ENCODE data around the gene BICRAL.
"Not testable (repeated sequence)": the region's sequence is repeated elsewhere in the genome, so short reads cannot be mapped to it uniquely, and the experiment has no call there.

The BICRAL gene

DNA sequence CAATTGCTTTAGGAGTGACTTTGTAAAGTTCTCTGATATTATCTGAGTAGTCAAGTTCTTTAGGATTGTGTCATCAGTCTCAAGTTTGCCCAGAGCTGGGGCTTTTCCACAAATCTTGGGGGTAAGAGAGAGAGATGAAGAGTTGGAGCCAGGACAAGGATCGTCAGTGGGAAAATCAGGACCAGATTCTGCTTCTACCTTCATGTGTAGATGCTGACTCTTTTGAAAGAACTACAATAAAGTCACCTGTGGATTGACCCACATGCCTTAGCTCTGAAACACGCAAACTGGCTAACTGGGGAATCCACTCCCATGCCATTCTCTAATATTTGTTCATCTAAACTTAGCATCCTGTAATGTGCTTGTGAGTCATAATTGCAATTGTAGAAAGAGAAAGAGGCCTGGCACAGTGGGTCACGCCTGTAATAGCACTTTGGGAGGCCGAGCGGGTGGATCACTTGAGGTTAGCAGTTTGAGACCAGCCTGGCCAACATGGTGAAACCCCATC lies 15.6 kb upstream of the BICRAL start:
- DNase-seq: no peak

DNA sequence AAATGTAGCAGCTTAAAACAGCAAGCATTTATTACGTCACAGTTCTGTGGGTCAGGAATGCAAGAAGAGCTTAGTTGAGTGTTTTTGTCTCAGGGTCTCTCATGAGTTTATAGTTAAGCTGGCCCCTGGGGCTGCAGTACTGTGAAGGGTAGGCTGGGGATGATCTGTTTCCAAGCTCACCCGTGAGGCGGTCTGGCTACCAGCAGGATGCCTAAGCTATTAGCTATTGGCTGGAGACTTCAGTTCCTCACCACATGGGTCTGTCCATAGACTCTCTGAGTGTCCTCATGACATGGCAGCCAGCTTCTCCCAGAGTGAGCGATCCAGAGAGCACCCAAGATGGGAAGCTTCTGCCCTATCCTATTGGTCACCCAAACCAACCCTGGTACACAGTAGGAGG lies 12.8 kb upstream of the BICRAL start:
- no peak for DNase-seq

DNA sequence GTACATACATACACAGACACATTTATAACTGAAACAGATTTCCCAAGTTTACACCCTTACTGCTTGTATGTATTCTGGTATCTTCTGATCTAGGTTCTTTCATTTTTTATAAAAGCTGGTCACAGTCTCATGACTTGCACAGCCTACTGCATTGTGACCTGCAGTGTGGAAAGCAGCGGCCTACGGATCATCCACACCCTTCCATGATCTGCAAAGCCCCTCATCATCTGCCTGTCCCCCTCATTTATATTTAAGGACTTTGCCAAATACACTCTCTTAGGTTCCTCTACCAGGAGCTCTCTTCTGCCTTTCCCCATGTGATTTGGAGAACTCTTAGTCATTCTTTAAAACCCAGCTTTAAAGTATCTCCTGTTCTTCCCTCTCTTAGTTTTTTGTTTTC lies 12.0 kb upstream of the BICRAL start:
- no peak for DNase-seq

DNA sequence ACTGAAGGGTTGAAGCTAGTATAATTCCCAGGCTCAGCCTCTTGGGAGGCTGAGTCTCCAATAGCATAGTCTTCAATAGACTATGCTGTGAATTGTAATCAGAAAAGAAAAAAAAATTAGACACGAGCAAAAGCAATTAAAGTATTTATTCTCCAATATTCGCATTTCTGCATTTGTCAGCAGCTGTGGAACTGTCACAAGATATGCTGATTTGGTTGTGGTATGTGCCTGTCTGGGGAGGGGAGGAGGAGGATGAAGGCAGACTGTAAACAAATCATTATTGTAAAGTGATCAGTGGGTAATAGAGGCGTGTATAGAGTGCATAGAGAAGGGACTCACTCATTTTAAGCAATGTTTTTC lies 10.1 kb upstream of the BICRAL start:
- no peak for DNase-seq

DNA sequence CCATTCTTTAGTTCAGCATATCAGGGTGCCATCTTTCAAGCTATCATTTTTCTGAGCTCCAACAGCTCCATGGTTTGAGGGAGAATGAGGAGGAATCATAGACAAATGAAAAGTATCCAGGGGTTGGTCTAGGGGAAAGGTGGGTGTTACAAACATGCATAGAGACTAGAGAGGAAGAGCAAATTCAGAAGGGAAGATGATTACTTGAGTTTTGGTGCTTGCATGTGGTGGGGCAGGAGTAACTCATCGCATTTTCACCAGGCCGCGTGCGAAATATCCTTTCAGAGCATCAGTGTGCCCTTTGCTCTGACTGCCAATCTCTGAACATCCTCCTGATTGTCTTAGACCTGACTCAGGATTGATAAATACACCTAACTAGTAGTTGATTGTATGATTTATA lies 7.7 kb upstream of the BICRAL start:
- DNase-seq: no peak

DNA sequence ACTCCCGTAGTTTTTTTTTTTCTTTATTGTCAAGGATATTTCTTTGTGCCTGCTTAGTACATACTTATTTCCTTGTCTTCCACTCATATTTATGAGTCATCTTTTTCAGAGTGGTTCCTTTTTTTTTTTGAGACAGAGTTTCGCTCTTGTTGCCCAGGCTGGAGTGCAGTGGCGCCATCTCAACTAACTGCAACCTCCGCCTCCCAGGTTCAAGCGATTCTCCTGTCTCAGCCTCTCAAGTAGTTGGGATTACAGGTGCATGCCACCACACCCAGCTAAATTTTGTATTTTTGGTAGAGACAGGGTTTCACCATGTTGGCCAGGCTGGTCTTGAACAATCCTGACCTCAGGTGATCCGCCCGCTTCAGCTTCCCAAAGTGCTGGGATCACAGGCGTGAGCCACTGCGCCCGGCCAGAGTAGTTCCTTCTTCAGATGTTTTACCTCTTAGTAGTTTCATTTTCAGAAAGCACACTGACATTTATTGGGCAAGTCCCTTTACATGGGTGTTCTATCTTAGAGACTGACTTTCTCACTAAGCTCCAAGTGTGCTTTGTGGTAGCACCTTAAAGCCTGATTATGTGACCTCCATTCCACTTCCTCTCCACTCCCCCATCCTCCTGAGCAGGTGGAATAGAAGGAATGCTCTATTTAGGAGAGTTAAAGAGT lies 6.9 kb upstream of the BICRAL start:
- DNase-seq: peak; percentile 89

DNA sequence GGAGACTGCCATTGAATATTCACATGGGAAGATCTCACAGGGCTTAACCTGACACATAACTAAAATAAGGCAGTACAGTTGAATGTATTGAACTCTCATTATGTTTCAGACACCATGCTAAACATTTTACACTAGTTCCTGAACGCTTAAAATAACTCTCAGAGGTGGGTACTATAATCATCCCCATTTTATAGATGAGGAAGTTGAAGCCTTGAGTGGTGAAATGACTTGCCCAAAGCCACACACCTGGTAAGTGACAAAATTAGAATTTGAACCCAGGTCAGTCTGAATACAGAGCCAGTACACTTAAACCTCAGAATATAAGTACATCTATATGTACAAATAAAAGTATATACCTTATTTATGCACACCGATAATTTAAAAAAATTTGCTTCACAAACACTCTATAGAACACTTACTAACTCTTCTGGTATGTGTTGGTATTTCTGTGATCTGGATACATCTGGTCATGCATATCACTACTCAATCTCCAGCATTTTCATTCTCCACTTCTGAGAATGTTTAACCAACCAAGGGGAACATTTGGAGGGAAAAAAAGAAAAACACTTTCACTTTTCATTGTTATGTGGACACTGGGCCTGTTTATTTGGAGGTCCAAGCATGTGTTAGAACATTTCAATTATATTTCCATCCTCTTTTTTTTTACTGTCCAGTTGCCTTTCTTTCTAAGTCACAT lies 4.6 kb upstream of the BICRAL start:
- no peak for DNase-seq

DNA sequence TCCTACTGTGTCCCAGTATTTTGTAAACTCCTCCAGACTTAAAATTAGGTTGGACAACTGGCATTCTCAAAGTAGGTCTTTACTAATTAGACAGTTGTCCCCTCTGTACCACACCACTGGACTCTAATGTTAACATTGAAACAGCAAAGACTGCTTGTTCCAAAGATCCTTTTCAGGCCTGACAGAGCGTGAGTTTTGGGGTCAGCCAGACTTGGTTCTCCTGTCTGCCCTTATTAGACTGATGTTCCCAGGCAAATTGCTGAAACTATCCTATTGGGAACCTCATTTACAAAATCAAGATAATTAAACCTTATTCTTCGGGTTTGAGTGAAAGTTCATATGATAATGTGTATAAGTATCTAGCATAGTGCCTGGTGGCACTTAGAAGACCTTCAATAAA lies 3.7 kb upstream of the BICRAL start:
- no peak for DNase-seq

DNA sequence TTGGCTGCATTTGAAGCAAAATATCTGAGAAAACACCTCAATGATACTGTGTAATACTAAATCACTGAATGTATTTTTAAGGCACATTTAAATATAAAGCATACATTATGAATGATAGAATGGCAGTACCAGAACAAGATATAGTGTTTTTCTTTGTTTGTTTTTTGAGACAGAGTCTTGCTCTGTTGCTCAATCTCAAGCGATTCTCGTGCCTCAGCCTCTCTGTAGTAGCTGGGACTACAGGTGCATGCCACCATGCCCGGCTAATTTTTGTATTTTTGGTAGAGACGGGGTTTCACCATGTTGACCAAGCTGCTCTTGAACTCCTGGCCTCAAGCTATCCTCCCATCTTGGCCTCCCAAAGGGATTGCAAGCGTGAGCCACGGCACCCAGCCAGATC lies 2.3 kb upstream of the BICRAL start:
- DNase-seq: no peak

DNA sequence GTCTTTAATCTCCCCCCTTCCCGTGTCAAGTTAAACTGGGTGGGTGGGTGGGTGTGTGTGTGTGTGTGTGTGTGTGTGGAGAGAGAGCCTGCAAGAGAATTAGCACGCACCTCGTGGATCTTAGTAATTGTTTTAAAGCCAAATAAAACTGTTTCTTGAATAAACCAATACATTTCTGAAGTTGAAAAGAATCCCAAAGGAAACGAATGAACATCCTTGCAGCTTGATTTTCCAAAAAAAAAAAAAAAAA lies 381 bp upstream of the BICRAL start:
- DNase-seq: peak; percentile 30

DNA sequence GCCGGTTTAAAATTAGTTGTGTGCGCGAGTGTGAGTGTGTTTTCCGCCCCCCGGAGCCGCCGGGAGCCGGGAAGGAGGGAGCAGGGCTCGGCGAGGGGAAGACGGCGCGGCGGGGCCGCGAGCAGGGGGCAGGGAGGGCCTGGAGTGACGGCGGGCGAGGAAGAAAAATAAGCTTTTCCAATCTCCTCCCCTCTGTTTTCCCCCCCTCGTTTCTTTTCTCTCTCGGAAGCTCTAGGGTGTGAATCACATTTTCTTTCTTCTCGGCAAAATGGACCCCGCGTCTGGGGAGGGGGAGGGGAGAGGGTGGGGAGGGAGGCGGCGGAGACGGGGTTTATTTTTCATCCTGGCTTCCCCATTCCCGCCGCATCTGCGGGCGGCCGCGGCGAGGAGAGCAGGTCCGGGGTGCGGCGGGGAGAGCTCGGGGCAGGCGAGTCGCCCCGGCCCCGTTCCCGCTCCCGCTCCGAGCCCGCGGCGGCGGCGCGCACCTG lies 881 bp downstream of the BICRAL start:
- peak; percentile 69 for DNase-seq

DNA sequence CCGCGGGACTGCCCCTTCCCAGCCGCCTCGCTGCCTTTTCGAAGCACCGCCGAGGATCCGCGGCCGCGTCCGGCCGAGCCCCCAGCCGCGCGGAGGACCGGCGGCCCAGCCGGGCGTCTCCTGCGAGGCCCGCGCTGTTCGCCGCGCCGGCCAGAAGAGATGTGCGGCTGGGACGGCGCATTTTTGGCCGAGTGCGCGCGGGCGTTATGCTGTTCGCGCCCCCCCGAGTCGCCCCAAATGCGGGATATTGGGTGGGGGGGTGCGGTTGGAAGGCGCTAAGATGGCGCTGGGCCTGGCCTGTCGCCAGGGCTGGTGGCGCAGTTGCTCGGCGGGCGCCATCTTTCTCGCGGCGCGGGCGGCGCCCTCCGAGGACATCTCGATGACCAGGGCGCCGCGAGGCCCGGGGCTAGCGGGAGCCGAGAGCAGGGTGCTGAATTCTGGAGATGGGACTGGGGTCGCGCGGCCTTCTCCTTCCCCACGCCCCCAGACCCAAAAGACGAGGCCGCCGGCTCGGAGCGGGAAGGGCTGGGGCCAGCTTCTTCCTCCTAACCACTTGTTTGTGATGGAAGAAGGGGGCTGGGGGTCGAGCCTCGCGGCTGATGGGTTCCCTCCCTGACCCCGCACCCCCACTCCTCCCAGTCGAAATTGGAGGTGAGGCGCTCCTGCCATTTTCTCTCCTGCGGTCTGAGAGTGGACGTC lies 1.5 kb downstream of the BICRAL start:
- DNase-seq: peak; percentile 14

DNA sequence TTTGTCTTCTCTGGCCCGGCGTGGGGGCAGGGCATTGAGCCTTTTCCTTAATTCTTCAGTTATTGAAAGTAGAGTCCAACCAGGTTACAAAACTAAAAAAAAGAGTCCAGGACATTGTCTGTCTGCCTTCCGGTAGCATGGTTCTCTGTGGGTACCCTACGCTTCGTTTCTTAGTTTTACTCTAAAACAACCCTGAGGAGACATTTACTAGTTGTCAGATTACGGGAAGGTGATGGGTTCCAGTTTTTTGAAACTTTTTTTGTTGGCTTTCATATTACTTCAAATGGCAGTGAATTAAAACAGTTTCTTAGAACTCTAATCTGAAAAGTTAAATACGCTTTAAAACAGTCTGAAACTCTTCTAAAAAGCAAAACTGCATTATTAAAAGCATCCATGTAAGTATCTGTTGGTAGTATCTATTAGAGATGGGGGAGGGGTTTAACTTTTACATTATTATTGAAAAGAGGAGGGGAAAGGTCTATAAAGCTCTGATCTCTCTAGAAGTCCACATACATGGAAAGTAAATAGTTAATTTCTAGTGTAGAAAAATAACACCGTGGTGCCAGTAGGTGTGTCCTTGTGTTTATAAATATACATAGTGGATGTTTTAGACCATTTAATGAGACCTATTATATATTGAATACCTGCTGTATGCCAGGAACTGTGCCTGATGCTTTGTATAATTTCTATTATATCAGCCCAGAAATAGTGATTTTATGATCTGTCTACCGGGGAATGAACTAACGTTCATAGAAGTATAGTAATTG lies 2.2 kb downstream of the BICRAL start:
- DNase-seq: peak; percentile 20

DNA sequence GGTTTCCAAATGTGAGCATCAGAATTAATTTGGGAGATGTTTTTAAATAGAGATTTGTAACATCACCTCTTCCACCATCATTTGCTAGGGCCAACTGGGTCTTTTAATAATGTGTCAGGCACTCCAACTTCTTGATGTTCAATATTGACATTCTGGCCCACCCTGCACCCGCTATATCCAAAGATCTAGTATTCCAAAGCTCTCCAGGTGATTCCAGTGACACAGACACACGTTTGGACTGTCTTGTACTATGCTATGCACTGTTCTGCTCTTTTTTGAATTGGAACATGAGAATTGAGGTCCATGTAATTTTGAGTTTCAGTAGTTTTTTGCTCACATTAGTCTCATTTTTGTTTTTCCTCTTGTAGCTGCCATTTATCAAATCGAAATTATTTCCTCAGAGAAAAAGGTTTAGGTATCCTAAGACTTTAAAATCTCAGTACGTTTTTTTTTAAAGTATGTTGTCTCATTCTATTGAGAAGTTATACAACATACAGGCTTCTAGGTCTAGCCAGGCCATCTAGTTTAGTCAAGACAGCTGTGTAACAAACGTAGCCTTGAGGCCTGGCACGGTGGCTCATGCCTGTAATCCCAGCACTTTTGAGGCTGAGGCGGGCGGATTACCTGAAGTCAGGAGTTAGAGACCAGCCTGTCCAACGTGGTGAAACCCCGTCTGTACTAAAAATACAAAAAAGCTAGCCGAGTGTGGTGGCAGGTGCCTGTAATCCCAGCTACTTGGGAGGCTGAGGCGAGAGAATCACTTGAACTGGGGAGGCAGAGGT lies 3.1 kb downstream of the BICRAL start:
- DNase-seq: no peak

DNA sequence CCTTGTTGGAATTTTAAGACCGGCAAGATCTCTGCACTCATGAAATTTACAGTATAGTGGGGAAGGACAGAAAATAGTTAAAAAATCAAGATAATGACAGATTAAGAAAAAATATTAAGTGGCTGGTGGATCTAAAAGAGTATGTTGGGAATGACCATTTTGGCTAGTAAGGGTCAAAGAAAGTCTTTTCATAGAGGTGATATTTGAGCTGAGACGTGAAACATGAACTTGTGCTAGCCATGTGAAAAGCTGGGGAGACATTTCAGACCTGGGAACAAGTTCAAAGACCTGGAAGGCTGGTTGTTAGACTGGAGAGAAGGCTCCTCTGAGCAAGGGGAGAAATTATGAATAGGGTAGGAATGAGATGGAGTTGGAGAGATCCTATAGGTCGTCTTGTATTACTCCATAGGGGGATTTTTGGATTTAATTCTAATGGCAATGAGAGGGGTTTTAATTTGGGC lies 4.7 kb downstream of the BICRAL start:
- no peak for DNase-seq

DNA sequence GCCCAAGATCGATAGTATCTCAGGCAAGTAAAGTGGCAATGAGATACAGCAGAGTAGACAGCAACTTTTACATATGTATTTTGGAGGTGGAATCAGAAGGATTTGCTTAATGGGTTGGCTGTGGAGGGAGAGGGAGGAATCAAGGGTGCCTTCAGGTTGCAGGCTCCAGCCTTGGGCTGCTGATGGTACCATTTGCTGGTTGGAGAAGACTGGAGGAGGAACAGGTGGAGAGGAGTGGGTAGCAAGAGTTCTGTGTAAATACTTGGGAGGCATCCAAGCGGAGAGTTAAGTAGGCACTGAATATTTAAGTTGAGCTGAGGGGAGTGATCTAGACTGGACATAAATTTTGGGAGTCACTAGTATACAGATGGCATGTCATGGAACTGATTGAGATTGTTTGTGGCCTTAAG lies 5.2 kb downstream of the BICRAL start:
- DNase-seq: no peak

DNA sequence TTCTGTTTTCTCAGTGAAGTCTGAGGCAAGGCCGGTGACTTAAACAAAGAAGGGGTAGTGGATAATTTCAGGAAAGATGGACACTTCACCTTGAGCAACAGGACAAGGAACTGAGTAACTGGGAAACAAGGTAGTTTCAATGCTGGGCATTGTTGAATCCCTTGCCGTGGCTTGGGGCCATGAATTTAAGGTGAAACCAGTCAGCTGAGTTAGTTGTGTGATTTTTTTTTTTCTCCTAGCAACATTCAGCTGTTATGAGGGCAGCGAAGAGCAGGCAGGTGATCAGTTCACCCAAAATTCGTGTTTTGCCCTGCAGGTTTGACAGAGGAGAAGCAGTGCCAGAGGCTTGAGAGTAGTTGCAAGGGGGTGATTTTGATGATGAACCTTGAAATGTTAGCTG lies 6.8 kb downstream of the BICRAL start:
- no peak for DNase-seq

DNA sequence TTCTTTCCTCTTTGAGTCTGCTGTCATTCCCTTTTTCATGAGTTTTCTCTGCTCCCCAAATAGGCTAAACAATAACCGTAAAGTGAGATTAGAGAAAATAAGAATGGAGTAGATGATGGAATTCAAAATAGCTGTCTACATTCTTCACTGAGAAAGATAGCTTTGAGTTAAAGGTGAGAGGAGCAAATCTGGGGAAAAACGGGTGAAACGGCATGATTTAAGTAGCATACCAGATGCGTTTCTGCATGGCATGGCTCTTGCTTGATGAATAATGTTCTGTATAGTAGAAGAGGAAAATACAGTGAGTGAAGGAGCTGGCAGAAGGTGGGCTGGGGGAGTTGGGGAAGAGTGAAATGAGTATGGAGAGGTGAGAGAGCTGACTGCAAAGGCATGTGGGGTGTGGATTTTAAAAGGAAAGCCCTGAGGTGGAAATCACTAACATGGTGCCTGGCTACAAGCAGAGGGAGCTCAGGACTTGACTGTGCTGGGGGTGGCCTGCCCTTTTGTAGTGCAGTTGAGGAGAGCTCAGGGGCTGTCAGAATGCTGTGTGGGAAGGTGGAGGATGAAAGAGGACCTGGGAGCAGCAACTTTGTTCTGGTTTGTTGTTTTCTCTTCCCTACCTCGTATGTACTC lies 8.8 kb downstream of the BICRAL start:
- DNase-seq: no peak

DNA sequence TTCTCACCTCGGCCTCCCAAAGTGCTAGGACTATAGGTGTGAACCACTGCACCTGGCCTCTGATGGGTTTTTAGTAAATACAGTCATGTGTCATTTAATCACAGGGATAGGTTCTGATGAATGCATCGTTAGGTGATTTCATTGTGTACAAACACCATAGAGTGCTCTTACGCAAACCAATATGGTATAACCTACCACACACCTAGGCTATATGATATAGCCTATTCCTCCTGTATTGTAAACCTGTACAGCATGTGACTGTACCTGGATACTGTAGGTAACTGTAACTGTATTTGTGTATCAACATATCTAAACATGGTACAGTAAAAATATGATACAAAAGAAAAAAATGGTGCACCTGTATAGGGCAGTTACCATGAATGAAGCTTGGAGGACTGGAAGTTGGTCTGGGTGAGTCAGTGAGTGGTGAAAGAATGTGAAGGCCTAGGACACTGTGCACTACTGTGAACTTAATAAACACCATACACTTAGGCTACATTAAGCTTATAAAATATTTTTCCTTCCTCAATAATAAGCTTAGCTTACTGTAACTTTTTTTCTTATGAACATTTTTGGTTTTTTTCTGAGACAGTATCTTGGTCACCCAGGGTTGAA lies 10.0 kb downstream of the BICRAL start:
- DNase-seq: no peak

DNA sequence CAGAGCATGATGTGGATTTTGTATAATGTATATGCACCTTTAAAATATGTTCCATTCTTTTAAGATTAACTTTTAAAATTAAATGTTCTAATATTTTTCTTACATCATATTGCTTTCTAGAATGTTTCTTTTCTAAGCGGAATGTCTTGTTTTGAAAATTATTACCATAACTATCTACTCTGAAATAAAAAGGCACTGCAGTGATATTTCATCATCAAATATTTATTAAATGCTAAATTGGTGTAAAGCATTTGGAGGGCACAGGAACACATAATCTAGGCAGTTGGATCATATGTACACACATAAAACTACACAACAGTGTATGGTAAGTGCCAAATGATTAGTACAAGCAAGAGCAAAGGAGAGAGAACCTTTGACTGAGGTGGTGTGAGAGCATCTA lies 13.8 kb downstream of the BICRAL start:
- no peak for DNase-seq

DNA sequence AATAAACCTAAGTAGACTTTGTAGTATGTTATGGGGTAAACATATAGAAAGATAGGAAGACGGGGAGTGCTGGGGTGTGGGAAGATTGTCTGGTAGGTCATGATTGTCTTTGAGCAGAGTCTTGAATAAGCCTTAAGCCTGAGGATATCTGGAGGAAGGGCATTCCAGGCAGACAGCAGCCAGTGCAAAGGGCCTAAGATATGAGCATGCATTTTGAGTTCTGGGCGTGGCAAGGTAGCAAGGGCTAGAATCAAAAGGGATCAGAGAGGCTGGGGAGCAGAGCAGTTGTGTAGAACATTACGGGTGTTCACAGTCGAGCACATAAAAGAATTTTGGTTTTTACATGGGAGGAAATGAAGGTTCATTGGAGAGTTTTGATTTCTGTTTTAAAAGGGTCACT lies 14.3 kb downstream of the BICRAL start:
- DNase-seq: no peak

DNA sequence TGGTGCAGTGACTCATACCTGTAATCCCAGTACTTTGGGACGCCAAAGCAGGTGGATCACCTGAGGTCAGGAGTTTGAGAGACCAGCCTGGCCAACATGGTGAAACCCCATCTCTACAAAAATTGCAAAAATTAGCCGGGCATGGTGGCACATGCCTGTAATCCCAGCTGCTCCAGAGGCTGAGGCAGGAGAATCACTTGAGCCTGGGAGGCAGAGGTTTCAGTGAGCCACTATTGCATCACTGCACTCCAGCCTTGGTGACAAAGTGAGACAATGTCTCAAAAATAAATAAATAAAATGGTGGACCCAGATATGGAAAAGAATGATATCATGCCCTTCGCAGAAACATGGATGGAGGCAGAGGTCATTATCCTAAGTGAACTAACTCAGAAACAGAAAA lies 15.8 kb downstream of the BICRAL start:
- not testable (repeated sequence) for DNase-seq
